ENCODE data around the gene METTL22. TPM values are rescaled to one million over a fixed set of nuclear protein-coding genes. Genes with fewer than 3 reads are reported as not detected.

The METTL22 gene
- total RNA-seq, 4 donors from 2014 or later, result 30.0 to 71.0 (median 53.9) TPM

- intact Hi-C loops (cut with DNase I; ENCODE audit: low total_unique reads), result no loop called here
- TF ChIP-seq EP300 (IDR thresholded peaks at IDR 0.05; ENCODE audit: low read depth) (no peak), POLR2AphosphoS5 (IDR thresholded peaks at IDR 0.05) (no peak), CTCF (IDR thresholded peaks at IDR 0.05) (no peak), POLR2A (IDR thresholded peaks at IDR 0.05) (no peak)
- DNase-seq, result no peak
- in situ Hi-C loops (cut with MboI; ENCODE audit: low pct_ligation_motif_present in 1 of 4, low pct_unique_long_range_greater_than_20kb in 1 of 4, low sequenced_read_pairs in 3 of 4), result no loop called here
- Histone ChIP-seq H3K9me3 (no peaks in the 10 kb centered on the region), H3K27me3 (peaks cover 41% of the 10 kb centered on the region), H3K4me1 (peaks cover 0 to 15% (median 10%) of the 10 kb centered on the region in 4 donors), H3K27ac (no peak overlapping the region), H3K4me3 (no peak overlapping the region), H3K36me3 (no peaks in the 10 kb centered on the region)
Observed at GRCh38 chr16:8587065-8587464, 34.4 kb upstream of the METTL22 start.

GRCh38 chr16:8588682-8589056, 32.8 kb upstream of the METTL22 start:
- no peaks in the 10 kb centered on the region for H3K9me3 ChIP-seq
- 9 to 23% methylated on average over 4 to 9 of the region's 9 CpGs for WGBS, 2 donors (ENCODE audit: low coverage in 1 of 2)
- no peak overlapping the region for H3K27ac ChIP-seq
- DNase-seq, result no peak
- peaks cover 0 to 15% (median 10%) of the 10 kb centered on the region in 4 donors for H3K4me1 ChIP-seq
- intact Hi-C loops (cut with DNase I; ENCODE audit: low total_unique reads), result no loop called here
- no peak for TF ChIP-seq POLR2A (IDR thresholded peaks at IDR 0.05)
- no peak for TF ChIP-seq POLR2AphosphoS5 (IDR thresholded peaks at IDR 0.05)
- no peak for TF ChIP-seq CTCF (IDR thresholded peaks at IDR 0.05)
- no peak for TF ChIP-seq EP300 (IDR thresholded peaks at IDR 0.05; ENCODE audit: low read depth)
- no peak overlapping the region for H3K4me3 ChIP-seq
- peaks cover 53% of the 10 kb centered on the region for H3K27me3 ChIP-seq
- no peaks in the 10 kb centered on the region for H3K36me3 ChIP-seq
- in situ Hi-C loops (cut with MboI; ENCODE audit: low pct_ligation_motif_present in 1 of 4, low pct_unique_long_range_greater_than_20kb in 1 of 4, low sequenced_read_pairs in 3 of 4), result no loop called here

- H3K4me1 ChIP-seq, result peaks cover 0 to 15% (median 10%) of the 10 kb centered on the region in 4 donors
- in situ Hi-C loops (cut with MboI; ENCODE audit: low pct_ligation_motif_present in 1 of 4, low pct_unique_long_range_greater_than_20kb in 1 of 4, low sequenced_read_pairs in 3 of 4), result no loop called here
- H3K27me3 ChIP-seq, result peaks cover 53% of the 10 kb centered on the region
- no peak overlapping the region for H3K27ac ChIP-seq
- intact Hi-C loops (cut with DNase I; ENCODE audit: low total_unique reads), result no loop called here
- H3K36me3 ChIP-seq, result no peaks in the 10 kb centered on the region
- DNase-seq, result no peak
- 14% methylated on average over 23 of the region's 64 CpGs; no CpG with 5 or more reads in 1 of the 2 donors for WGBS, 2 donors (ENCODE audit: low coverage in 1 of 2)
- H3K9me3 ChIP-seq, result no peaks in the 10 kb centered on the region
- no peak for TF ChIP-seq CTCF (IDR thresholded peaks at IDR 0.05)
- TF ChIP-seq EP300 (IDR thresholded peaks at IDR 0.05; ENCODE audit: low read depth), result no peak
- TF ChIP-seq POLR2AphosphoS5 (IDR thresholded peaks at IDR 0.05), result no peak
- no peak for TF ChIP-seq POLR2A (IDR thresholded peaks at IDR 0.05)
- peak overlapping the region in 1 of 4 donors; percentile 22 for H3K4me3 ChIP-seq
Observed at GRCh38 chr16:8589057-8589899, 32.2 kb upstream of the METTL22 start.

- TF ChIP-seq POLR2A (IDR thresholded peaks at IDR 0.05), result no peak
- no peak for TF ChIP-seq EP300 (IDR thresholded peaks at IDR 0.05; ENCODE audit: low read depth)
- TF ChIP-seq POLR2AphosphoS5 (IDR thresholded peaks at IDR 0.05), result no peak
- TF ChIP-seq CTCF (IDR thresholded peaks at IDR 0.05), result no peak
- 4 to 15% methylated on average over 7 to 34 of the region's 41 CpGs for WGBS, 2 donors (ENCODE audit: low coverage in 1 of 2)
- no peaks in the 10 kb centered on the region for H3K36me3 ChIP-seq
- H3K27ac ChIP-seq, result no peak within 1 kb of the TSS
- peak within 1 kb of the TSS in 1 of 4 donors; percentile 22 for H3K4me3 ChIP-seq
- no peaks in the 10 kb centered on the region for H3K9me3 ChIP-seq
- peaks cover 53% of the 10 kb centered on the region for H3K27me3 ChIP-seq
- intact Hi-C loops (cut with DNase I; ENCODE audit: low total_unique reads), result no loop called here
- no peak for DNase-seq
- peaks cover 0 to 15% (median 10%) of the 10 kb centered on the region in 4 donors for H3K4me1 ChIP-seq
- in situ Hi-C loops (cut with MboI; ENCODE audit: low pct_ligation_motif_present in 1 of 4, low pct_unique_long_range_greater_than_20kb in 1 of 4, low sequenced_read_pairs in 3 of 4), result no loop called here
Observed at GRCh38 chr16:8589900-8590688, 31.4 kb upstream of the METTL22 start, which contains the start of gene TMEM114. Gene TMEM114, minus strand, starts transcription at chr16:8590511. Its CDS starts 673 bp downstream, at chr16:8589838.

All from transverse colon (tissue), 4 donors.